Calu3 (cell line): Measurements from ENCODE around the gene CACNA2D3. TPM values are rescaled to one million over a fixed set of nuclear protein-coding genes. Genes with fewer than 3 reads are reported as not detected.

Source experiments
- BruUV-seq: library from RNA; stranded (reverse); fragments of 400-500 nt; replicated peaks from 2 replicates; lab custom pipeline; 2021; lab: Mats Ljungman, UMichigan
- CTCF ChIA-PET: fragments of 300-600 bp; sonication (Branson Sonifier 250); formaldehyde crosslinking; loops from one replicate; lab custom pipeline; 2022; ENCODE audit warnings: antibody characterized with exemption; lab: Charles Lee
- DNase-seq: peaks from one replicate; pipeline ENCODE4 v3.0.0; 2022
- H3K27ac Mint-ChIP-seq: one replicate; pipeline ENCODE4 v1.8.0; 2022; ENCODE audit warnings: mixed read lengths; ENCODE audit not compliant: unreplicated experiment
- H3K27me3 Mint-ChIP-seq: one replicate; pipeline ENCODE4 v1.8.0; 2022; ENCODE audit warnings: mixed read lengths; ENCODE audit not compliant: unreplicated experiment
- H3K36me3 Mint-ChIP-seq: one replicate; pipeline ENCODE4 v1.8.0; 2022; ENCODE audit warnings: mild to moderate bottlenecking, moderate library complexity, mixed read lengths; ENCODE audit not compliant: insufficient read depth, unreplicated experiment
- H3K4me1 Mint-ChIP-seq: one replicate; pipeline ENCODE4 v1.8.0; 2022; ENCODE audit warnings: mild to moderate bottlenecking, low read depth, mixed read lengths; ENCODE audit not compliant: unreplicated experiment
- H3K4me3 Mint-ChIP-seq: one replicate; pipeline ENCODE4 v1.8.0; 2022; ENCODE audit warnings: mild to moderate bottlenecking, low read depth, moderate library complexity, mixed read lengths; ENCODE audit not compliant: unreplicated experiment
- H3K9me3 Mint-ChIP-seq: one replicate; pipeline ENCODE4 v1.8.0; 2022; ENCODE audit warnings: low read depth, mixed read lengths; ENCODE audit not compliant: unreplicated experiment
- CTCF ChIP-seq: fragments of 200-600 bp; IDR thresholded peaks from one replicate; pipeline ENCODE4 v1.8.0; 2022; ENCODE audit warnings: antibody characterized with exemption; ENCODE audit not compliant: unreplicated experiment
- intact Hi-C: fragments of 100-400 bp; cut with micrococcal nuclease; formaldehyde crosslinking; loops from one replicate; pipeline ENCODE4 v1.10.0; 2022; ENCODE audit not compliant: unreplicated experiment
- total RNA-seq: library from RNA; stranded (reverse); gene quantifications from 2 replicates; pipeline ENCODE4 v1.2.3, GENCODE V29; 2022

CACNA2D3 gene
- total RNA-seq, 1 experiment from 2014 or later: not detected

GRCh38 chr3:54781728-54782127 is 659.4 kb downstream of the CACNA2D3 start:
- BruUV-seq: no TSS peak
- intact Hi-C loops: no loop called here
- CTCF ChIA-PET: interaction anchor here (0.6 kb wide), 1 partner anchor 423 kb away, joined by 3 read pairs; no protein-coding TSS in a partner anchor
- no peak overlapping the region for H3K4me3 Mint-ChIP-seq
- no peaks in the 10 kb centered on the region for H3K36me3 Mint-ChIP-seq
- peaks cover 7% of the 10 kb centered on the region for H3K9me3 Mint-ChIP-seq
- no peak overlapping the region for H3K27ac Mint-ChIP-seq
- no peak for TF ChIP-seq CTCF
- no peaks in the 10 kb centered on the region for H3K27me3 Mint-ChIP-seq
- no peaks in the 10 kb centered on the region for H3K4me1 Mint-ChIP-seq
- no peak for DNase-seq

GRCh38 chr3:54783611-54784010 is 661.3 kb downstream of the CACNA2D3 start:
- CTCF ChIA-PET: no interaction called here
- Mint-ChIP-seq H3K27me3 (no peaks in the 10 kb centered on the region), H3K4me1 (no peaks in the 10 kb centered on the region), H3K9me3 (peaks cover 7% of the 10 kb centered on the region), H3K36me3 (no peaks in the 10 kb centered on the region), H3K27ac (no peak overlapping the region), H3K4me3 (no peak overlapping the region)
- TF ChIP-seq CTCF: no peak
- no TSS peak for BruUV-seq
- no peak for DNase-seq
- intact Hi-C loops: no loop called here

GRCh38 chr3:54784021-54784420 is 661.7 kb downstream of the CACNA2D3 start:
- CTCF ChIA-PET: no interaction called here
- no peak for DNase-seq
- intact Hi-C loops: no loop called here
- H3K27me3 Mint-ChIP-seq: no peaks in the 10 kb centered on the region
- no peaks in the 10 kb centered on the region for H3K36me3 Mint-ChIP-seq
- H3K27ac Mint-ChIP-seq: no peak overlapping the region
- no peaks in the 10 kb centered on the region for H3K4me1 Mint-ChIP-seq
- no peak overlapping the region for H3K4me3 Mint-ChIP-seq
- BruUV-seq: no TSS peak
- no peak for TF ChIP-seq CTCF
- H3K9me3 Mint-ChIP-seq: peaks cover 7% of the 10 kb centered on the region

GRCh38 chr3:54785976-54786375 is 663.6 kb downstream of the CACNA2D3 start:
- DNase-seq: no peak
- no TSS peak for BruUV-seq
- peaks cover 4% of the 10 kb centered on the region for H3K9me3 Mint-ChIP-seq
- H3K27ac Mint-ChIP-seq: no peak overlapping the region
- H3K4me3 Mint-ChIP-seq: no peak overlapping the region
- TF ChIP-seq CTCF: no peak
- CTCF ChIA-PET: no interaction called here
- no peaks in the 10 kb centered on the region for H3K4me1 Mint-ChIP-seq
- no peaks in the 10 kb centered on the region for H3K36me3 Mint-ChIP-seq
- intact Hi-C loops: no loop called here
- no peaks in the 10 kb centered on the region for H3K27me3 Mint-ChIP-seq
